Adrenal gland (tissue), 12 donors: ENCODE measurements around the gene KIF4A. TPM values are rescaled to one million over a fixed set of nuclear protein-coding genes. Genes with fewer than 3 reads are reported as not detected.

ENCODE experiments used
- DNase-seq, 7 donors: peaks; one replicate each; pipeline ENCODE4 v3.0.0-alpha.2; 2019 to 2020
- H3K27ac ChIP-seq, 5 donors: fragments of 200-600 bp; sonication (generic) in 4 of 5; 1 replicate in 3 of 5; 2 replicates in 2 of 5; pipeline versions ENCODE4 v1.5.1 to v1.8.0; 2016 to 2020; ENCODE audit warnings: mild to moderate bottlenecking in 1 of 5
- H3K27me3 ChIP-seq: fragments of 200-600 bp; 2 replicates; pipeline ENCODE4 v1.8.0; 2021
- H3K36me3 ChIP-seq, 2 donors: fragments of 200-600 bp; replicated peaks in 1 of 2; 1 replicate in 1 of 2; 2 replicates in 1 of 2; pipeline versions ENCODE4 v1.5.1 to v1.8.0; 2018 to 2022
- H3K4me1 ChIP-seq, 2 donors: fragments of 200-600 bp; replicated peaks in 1 of 2; 1 replicate in 1 of 2; 2 replicates in 1 of 2; pipeline versions ENCODE4 v1.5.1 to v1.8.0; 2018 to 2021
- H3K4me3 ChIP-seq, 4 donors: fragments of 200-600 bp; sonication (generic) in 3 of 4; one replicate each; pipeline ENCODE4 v1.5.1; 2016 to 2018
- H3K9me3 ChIP-seq, 3 donors: fragments of 200-600 bp; sonication (generic) in 1 of 3; replicated peaks in 1 of 3; 1 replicate in 2 of 3; 2 replicates in 1 of 3; pipeline versions ENCODE4 v1.5.1 to v1.8.0; 2016 to 2021
- CTCF ChIP-seq, 6 experiments: fragments of 450-650 bp in 4 of 6; fragments of 200-600 bp in 2 of 6; sonication (generic) in 1 of 6; IDR thresholded peaks; 1 replicate in 5 of 6; 2 replicates in 1 of 6; pipeline versions ENCODE4 v1.5.1 to v1.8.0; 2016 to 2021; ENCODE audit warnings: antibody characterized with exemption in 6 of 6, mild to moderate bottlenecking in 2 of 6, moderate library complexity in 1 of 6
- POLR2A ChIP-seq, 2 donors: fragments of 450-650 bp; IDR thresholded peaks; one replicate each; pipeline ENCODE4 v1.6.1; 2017; ENCODE audit warnings: antibody characterized with exemption in 2 of 2, mild to moderate bottlenecking in 2 of 2, moderate library complexity in 1 of 2
- WGBS, 4 donors: extraction: QIAGEN DNeasy Blood & Tissue Kit in 2 of 4; methylation state at CpG; one replicate each; pipeline versions ENCODE4 v1.1.5 to v1.1.7; 2013 to 2017; 5-methylcytosine and 5-hydroxymethylcytosine counted together
- intact Hi-C, 2 donors: fragments of 100-400 bp; cut with DNase I; formaldehyde crosslinking; loops; one replicate each; pipeline versions ENCODE4 v1.14.1 to v1.15.0; 2022 to 2023
- polyA plus RNA-seq, 3 donors: library from polyadenylated mRNA; stranded (reverse); fragments of 200-250 nt in 2 of 3; fragments of 350-450 nt in 1 of 3; fragmentation: Illumina TruSeq in 1 of 3; extraction: RNeasy Lipid Tissue Mini Kit (QIAGEN cat#74804) in 1 of 3; gene quantifications; one replicate each; pipeline ENCODE4 v1.2.3, GENCODE V29; 2013 to 2014
- total RNA-seq, 9 donors: library from RNA; depleted of rRNA in 4 of 9; stranded (reverse); fragments of >200 nt in 4 of 9; fragments of 120-200 nt in 1 of 9; fragmentation: NEBNext Ultra II Directional in 1 of 9; extraction: Animal tissue kit (Norgen Biotek cat#: 25700) in 1 of 9; gene quantifications; one replicate each; pipeline versions ENCODE4 v1.1.0 to v1.2.4, GENCODE V29; 2013 to 2023
- donor health status: healthy with polysubstance abuse.
- donor health status: Bipolar disorder and iron deficiency.
- donor health status: DM: yes; HTN: yes; CAD: no.
- donor health status: DM: no; HTN: no; CAD: no.
- donor health status: DM: no; HTN: no; CAD: no.
- donor health status: DM: yes; HTN: yes; CAD: no.

The KIF4A gene
- total and polyA plus RNA-seq, 12 donors, result 0.08 to 6.6 (median 0.44) TPM

GRCh38 chrX:70244881-70245280 lies 45.0 kb upstream of the KIF4A start:
- no peaks in the 10 kb centered on the region for H3K4me1 ChIP-seq
- H3K27me3 ChIP-seq, result peaks cover 8% of the 10 kb centered on the region
- no peaks in the 10 kb centered on the region for H3K36me3 ChIP-seq
- DNase-seq, result no peak
- WGBS, 4 donors, result 64 to 77% (median 66%) methylated on average over 6 of the region's 6 CpGs
- TF ChIP-seq CTCF (IDR thresholded peaks at IDR 0.05) (no peak), POLR2A (IDR thresholded peaks at IDR 0.05) (no peak)
- intact Hi-C loops, result no loop called here
- H3K9me3 ChIP-seq, result no peaks in the 10 kb centered on the region
- H3K4me3 ChIP-seq, result no peak overlapping the region
- no peak overlapping the region for H3K27ac ChIP-seq

GRCh38 chrX:70247252-70247651 lies 42.7 kb upstream of the KIF4A start:
- no peak overlapping the region for H3K4me3 ChIP-seq
- no peak for DNase-seq
- H3K27ac ChIP-seq, result no peak overlapping the region
- no peaks in the 10 kb centered on the region for H3K4me1 ChIP-seq
- WGBS, 4 donors, result 85 to 97% (median 94%) methylated on average over 2 of the region's 2 CpGs
- H3K9me3 ChIP-seq, result no peaks in the 10 kb centered on the region
- TF ChIP-seq CTCF (IDR thresholded peaks at IDR 0.05) (no peak), POLR2A (IDR thresholded peaks at IDR 0.05) (no peak)
- no peaks in the 10 kb centered on the region for H3K36me3 ChIP-seq
- peaks cover 8% of the 10 kb centered on the region for H3K27me3 ChIP-seq
- intact Hi-C loops, result no loop called here

DNA sequence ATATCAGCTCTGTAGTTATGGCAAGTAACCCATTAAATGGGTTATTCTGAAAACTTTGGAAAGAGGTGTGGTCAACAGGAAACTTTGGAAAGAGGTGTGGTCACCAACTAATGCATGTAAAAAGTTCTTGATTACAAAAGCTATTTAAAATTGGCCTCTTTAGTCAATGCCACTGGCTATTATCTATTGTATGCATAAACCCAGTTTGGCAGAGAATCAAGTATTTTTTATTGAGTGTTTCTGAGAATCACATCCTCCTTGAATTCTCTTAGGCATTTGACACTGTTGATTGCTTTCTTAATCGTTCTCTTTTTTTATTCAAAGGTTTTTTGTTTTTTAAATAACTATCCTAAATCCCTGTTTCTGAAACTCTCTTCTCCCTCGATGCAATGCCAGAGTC lies 37.4 kb upstream of the KIF4A start:
- no peak for DNase-seq
- Histone ChIP-seq H3K9me3 (no peaks in the 10 kb centered on the region), H3K27ac (no peak overlapping the region), H3K4me1 (no peaks in the 10 kb centered on the region), H3K27me3 (peaks cover 8% of the 10 kb centered on the region), H3K36me3 (no peaks in the 10 kb centered on the region), H3K4me3 (no peak overlapping the region)
- 54 to 69% (median 59%) methylated on average over 2 of the region's 2 CpGs for WGBS, 4 donors
- intact Hi-C loops, result no loop called here
- TF ChIP-seq CTCF (IDR thresholded peaks at IDR 0.05), result no peak
- TF ChIP-seq POLR2A (IDR thresholded peaks at IDR 0.05), result no peak

DNA sequence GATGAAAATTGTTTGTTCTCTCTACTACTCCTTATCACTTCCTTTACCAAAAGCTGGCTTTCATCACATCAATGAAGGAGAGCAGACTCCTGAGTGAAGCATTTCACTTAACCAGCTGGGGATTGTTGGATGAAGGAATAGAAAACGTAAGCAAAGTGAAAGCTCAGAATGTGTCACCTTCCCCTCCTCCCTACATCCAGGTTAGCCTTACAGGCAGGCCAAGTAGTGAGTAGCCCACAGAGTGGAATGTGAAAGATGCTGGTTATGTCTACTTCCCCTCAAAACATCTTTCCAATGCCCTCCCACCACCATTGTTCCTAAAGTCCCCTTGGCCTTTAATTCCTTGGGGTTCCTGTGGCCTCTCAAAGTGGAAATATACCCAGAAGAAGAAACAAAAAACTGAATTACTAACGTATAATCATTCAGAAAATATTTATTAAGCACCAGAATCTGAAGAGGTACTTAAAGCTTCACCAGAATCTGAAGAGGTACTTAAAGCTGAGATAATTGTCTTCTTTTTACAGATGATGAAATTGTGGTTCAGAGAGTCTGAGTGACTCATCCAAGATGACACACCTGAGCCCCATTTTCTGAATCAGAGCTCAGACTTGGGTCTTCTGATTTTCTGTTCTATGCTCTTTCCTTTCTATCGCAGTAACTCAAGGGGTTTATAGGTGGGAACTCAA lies 36.4 kb upstream of the KIF4A start:
- no peaks in the 10 kb centered on the region for H3K36me3 ChIP-seq
- DNase-seq, result no peak
- H3K4me1 ChIP-seq, result no peaks in the 10 kb centered on the region
- H3K4me3 ChIP-seq, result no peak overlapping the region
- WGBS, 4 donors, result 65 to 93% (median 76%) methylated on average over 3 of the region's 3 CpGs
- intact Hi-C loops, result no loop called here
- peaks cover 5% of the 10 kb centered on the region for H3K27me3 ChIP-seq
- TF ChIP-seq CTCF (IDR thresholded peaks at IDR 0.05), result no peak
- no peak for TF ChIP-seq POLR2A (IDR thresholded peaks at IDR 0.05)
- H3K27ac ChIP-seq, result no peak overlapping the region
- no peaks in the 10 kb centered on the region for H3K9me3 ChIP-seq
